ENCODE measurements around the gene TBC1D2. TPM values are rescaled to one million over a fixed set of nuclear protein-coding genes. Genes with fewer than 3 reads are reported as not detected.

Gene TBC1D2
- total RNA-seq, 1 donor from 2014 or later, result 20.2 TPM

DNA sequence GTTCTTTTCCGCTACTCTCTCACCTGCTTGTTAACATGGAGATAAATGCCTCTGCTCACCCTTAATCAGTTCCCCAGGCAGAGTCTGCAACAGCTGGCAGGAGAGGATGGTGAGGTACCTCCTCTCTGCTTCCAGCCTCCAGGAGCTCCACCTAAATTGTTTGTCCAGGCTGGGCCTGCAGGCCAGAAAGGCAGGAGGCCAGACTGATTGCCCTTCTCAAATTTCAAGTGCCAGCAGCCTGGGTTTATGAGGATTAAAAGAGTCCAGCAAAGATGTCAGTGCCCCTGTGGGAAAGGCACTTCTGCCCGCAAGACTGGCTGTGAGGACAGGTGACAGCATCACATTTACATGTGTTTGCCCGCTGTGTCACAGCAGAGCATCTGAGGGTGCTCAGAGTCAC, 82.8 kb downstream of the TBC1D2 start:
- peak; percentile 59 for DNase-seq (ENCODE audit: low read depth)

DNA sequence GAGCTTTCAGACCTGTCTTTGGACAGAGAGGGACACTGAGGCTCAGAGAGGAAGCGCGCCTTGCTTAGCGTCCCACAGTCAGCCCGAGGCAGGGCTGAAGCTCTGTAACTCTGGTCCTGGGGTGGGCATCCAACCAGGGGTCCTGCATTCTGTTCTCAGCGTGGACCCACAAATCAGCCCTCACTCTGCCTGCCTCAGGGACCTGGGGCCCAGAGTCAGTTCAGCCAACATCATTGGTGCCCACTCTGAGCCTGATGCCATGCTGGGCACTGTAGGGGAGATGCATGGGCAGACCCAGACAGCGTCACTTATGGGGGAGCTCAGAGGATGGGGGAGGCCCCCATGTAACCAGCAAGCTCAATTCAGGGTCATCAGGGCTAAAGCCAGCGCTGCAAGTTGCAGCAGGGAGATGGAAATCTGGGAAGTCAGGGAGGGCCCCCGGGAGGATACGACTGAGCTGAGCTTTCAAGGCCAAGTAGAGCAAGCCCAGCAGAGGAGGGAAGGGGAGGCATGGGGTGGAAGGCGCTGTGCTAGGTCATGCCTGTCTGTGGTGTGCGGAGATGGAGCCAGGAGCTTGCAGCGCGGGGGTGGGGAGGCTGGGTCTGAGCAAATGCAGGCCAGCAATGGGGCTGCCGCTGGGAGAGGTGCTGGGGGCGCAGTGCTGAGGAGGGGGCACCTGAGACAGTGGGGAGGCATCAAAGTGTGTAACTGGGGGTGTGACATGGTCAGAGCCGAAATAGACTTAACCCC, 84.1 kb downstream of the TBC1D2 start:
- DNase-seq (ENCODE audit: low read depth), result no peak

DNA sequence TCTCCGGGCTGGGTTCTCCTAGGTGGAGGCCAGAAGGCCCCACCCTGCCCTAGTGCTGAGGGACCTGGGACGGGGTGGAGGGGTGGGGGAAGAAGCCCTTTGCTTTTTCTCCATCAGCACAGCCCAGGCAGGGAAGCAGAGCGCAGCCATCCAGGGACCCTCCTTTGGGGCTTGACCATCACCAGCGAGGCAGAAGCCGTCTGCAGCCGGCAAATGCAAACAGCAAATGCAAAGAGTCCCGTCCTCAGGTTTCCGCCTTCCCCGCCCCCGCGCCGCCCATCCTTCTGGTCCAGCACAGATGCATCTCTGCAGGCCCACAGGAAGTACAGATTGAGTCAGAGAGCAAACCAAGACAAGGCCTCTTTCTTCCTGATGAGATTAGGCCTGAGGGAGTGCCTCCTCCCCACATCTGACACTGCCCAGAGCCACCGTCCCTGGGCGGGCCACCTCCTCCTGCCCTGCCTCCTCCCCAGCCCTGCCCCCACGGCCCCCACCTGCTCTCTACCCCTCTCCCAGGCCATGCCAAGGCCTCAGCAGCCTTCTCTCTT, 86.4 kb downstream of the TBC1D2 start:
- DNase-seq (ENCODE audit: low read depth), result no peak

DNA sequence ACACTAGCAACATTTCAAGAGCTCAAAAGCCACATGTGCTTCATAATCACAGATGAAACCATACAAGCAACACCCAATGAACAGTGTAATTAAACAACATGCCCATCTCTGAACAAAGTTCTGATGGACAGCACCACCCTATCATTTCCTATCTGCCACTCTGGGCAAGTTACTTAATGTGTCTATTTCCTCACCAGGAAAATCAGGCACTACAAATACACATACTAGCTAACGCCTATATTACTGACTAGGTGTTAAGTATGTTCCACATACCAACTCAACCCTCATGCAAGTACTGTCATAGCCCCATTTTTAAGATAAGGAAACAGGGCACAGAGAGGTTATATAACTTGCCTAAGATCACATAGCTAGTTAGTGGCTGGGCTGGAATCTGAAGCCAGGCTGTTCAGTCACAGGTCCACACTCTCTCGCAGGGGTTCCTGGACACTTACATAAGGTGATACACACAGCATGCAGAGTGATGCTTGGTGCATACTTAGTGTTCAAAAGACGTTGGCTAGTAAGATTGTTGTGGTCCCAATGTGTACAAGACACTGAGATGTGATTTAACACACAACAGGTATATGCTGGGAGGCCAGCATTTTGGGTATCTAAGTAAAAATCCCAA, 87.2 kb downstream of the TBC1D2 start:
- DNase-seq (ENCODE audit: low read depth), result no peak

DNA sequence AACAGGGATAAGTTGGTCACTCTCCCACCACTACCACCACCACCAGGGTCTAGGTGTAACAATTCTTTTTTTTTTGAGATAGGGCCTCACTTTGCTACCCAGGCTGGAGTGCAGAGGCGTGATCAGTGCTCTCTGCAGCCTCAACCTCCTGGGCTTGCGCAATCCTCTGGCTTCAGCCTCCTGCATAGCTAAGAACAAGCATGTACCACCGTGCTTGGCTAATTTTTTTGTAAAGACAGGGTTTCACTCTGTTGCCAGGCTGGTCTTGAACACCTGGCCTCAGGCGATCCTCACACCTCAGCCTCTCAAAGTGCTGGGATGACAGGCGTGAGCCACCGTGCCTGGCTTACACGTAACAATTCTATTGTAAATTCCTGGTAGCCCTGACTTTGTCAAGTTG, 90.5 kb downstream of the TBC1D2 start:
- DNase-seq (ENCODE audit: low read depth), result no peak

DNA sequence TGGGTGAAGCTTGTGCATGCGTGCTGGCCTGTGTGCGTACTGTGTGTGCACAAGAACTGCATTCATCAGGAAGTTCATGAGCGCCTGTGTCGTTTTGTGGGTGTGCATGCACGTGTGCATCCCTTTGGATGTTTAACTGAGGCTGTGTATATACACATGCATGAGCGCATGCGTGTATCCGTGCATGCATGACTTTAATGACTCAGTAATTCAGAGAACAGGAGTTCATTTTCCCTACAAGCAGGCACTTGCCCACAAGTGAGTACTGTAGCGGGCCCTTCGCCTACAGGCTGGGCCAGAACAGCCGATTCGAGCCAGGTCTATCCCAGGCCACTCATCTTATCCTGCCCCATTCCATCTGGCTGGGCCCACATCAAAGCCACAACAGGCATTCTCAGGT, 92.8 kb downstream of the TBC1D2 start:
- DNase-seq (ENCODE audit: low read depth), result no peak

DNA sequence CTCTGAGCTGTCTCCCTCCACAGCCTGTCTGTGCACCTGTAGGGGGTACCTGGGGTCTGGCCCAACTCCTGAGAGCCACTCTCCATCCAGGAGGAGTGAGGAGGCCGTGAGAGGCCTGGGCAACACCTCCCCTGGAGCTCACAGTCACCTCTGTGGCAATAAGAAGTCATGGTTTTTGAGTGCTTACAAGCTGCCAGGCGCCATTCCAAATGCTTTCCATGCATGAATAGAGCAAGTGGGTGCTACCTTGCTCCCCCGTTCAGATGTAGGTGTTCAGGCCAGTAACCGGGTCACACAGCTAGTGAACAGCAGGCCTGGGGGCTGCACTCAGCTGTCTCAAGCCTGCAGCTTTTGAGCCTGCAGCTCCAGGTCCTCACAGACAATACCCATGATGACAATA, 93.6 kb downstream of the TBC1D2 start:
- no peak for DNase-seq (ENCODE audit: low read depth)

DNA sequence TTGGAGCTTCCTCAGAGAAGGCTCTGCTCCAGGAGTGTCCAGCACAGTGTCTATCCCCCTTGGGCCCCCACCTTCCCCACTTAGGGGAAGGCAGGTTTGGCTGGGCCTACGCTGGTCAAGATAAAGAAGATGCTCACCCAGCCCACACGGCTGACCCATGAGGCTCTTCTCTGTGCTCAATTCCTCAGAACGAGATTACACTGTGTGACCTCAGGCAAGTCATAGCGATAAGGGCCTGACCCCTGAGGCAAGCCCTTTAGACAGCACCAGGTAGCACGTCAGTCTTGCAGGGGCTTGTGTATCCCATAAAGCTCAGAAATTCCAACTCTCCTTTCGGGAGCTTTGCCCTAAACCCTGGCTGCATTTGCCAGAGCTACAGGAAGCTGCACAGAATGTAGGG, 95.7 kb downstream of the TBC1D2 start:
- no peak for DNase-seq (ENCODE audit: low read depth)

DNA sequence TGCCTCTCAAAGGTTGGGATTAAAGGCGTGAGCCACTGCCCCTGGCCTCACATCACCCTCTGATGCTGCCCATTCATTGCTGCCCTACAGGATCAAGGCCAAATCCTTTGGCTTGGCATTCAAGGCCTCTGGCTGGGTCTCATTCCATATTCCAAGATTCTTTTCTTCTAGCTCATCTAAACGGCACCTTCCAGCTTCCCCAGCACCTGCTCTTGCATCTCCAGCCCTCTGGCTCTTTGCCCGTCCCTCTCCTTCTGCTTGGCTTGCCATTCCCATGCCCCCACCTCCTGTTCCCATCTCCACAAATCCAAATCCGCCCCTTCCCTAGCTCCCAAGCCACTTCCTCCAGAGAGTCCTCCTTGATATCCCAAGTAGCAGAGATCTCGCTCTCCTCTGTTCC, 96.1 kb downstream of the TBC1D2 start:
- no peak for DNase-seq (ENCODE audit: low read depth)

DNA sequence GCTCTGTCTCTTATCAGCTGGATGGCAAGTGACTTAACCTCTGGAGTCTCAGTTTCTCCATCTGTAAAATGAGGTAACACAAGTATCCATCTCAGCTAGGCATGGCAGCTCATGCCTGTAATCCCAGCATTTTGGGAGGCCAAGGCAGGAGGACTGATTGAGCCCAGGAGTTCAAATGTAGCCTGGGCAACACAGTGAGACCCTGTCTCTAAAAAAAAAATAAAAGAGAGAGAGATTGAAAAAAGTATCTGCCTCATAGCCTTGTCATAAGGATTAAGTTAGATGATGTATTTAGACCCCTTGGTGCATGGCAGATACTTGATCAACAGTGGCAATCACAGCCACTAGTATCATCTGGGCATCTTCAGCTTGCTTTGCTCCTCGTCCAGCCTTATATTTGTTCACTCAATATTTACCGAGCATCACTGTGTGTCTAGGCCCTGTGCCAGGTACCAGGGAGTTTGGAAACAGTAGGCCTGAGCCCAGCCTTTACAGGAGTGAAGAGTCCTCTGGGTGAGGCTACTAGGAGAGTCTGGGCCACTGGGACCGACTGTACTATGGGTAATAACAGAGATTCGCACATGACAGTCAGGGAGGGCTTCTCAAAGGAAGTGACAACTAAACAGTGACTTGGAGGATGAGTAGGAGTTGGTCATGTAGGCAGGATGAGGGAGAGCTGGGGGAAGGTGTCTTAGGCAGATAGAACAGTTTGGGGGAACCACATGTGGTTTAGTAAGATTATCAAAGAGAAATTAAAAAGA, 97.2 kb downstream of the TBC1D2 start:
- DNase-seq (ENCODE audit: low read depth), result no peak

DNA sequence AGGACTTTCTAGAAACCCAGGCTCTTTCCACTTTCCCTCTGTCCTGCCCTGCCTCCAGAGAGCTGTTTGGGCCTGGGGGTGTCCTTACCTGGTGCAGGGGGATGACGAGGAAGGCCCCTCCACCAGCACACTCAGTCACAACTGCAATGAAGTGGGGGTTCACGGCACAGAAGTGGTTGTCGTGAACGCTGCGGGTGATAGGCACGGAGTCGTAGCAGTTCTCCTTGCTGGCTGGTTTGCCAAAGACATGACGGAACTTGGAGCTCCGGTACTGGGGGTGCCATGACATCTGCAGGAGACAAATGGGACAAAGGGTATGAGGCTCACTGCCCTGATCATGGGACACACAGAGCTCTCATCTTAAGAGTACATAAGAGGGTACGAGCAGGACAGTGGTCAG, 98.1 kb downstream of the TBC1D2 start:
- no peak for DNase-seq (ENCODE audit: low read depth)

DNA sequence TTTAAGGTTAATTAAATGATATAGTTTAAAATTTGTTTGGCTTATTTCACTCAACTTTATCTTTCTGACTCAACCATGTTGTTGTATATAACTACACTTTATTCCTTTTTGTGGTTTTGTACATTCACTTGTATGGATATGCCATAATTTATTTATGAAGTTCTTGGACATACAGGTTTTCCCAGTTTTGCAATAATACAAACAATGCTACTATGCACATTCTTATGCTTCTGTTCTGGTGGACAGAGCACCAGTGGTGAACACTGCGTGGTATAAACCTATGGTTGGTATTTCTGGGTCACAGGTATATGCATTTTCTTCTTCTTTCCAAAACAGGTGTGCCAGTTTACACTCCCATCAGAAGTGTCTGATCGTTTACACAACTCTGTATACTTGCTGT, 100.8 kb downstream of the TBC1D2 start:
- no peak for DNase-seq (ENCODE audit: low read depth)

DNA sequence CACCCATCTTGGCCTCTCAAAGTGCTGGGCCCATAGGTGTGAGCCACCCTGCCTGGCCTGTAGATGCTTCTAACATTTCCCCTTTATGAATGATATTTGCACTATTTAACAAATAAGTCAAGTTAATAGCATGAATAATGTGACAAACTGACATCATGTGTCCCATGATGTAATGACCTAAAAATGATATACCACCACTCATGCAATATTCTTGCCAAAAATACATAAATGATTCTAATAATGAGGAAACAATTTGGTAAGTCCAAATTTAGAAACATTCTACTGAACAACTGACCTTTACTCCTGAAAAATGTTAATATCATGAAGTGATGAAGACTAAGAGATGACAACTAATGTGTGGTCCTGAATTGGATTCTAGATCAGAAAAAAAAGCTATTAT, 102.9 kb downstream of the TBC1D2 start:
- DNase-seq (ENCODE audit: low read depth), result no peak

DNA sequence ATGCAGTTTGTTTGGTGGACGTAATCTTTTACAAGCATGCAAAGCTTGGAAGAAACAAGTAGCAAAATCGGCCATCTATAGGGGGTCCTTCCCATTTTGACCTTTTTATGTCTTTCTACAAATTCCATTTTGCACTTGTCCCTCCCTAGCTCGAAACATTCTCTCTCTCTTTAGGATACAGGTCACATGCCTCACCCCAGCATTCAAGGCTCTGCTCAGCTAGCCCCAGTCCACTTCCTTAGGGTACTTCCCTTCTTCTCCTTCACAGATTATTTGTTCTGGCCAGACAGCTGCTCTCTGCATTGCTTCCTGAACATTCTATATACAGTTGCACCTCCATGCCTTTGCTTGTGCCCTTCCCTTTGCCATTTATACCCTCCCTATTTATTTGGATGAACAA, 104.7 kb downstream of the TBC1D2 start:
- DNase-seq (ENCODE audit: low read depth), result no peak

DNA sequence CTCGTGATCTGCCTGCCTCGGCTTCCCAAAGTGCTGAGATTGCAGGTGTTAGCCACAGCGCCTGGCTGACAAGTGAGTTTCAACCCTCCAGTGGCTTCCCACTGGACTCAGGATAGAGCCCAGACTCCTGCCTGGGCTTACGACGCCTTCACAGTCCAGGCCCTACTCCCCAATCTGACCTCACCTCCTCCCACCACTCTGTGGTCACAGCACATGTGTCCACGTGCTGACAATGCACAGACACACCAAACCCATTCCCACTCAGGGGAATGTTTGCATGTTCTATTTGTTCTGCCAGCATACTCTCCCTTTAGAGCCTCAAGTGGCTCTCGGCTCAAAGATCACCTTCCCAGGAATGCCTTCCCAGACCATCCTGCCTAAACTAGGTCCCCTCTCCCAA, 105.3 kb downstream of the TBC1D2 start:
- no peak for DNase-seq (ENCODE audit: low read depth)

DNA sequence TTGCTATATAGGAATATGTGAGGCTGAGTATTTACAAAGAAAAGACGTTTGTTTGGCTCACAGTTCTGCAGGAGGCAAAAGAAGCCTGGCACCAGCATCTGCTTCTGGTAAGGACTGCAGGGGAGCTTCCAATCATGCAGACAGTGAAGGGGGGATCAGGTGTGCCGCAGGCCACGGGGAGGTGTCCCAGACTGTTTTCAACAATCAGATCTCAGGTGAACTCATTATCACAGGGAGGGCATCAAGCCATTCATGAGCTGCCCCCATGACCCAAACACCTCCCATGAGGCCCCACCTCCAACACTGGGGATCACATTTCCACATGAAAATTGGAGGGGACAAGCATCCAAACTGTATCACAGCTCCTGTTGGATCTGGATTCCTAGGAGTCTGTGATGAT, 106.0 kb downstream of the TBC1D2 start:
- DNase-seq (ENCODE audit: low read depth), result no peak

Small RNA genes within 50 kb of the gene (microRNA-seq; reads per million reads assigned to microRNA genes)
- gene MIR6854, result 0.81 reads per million

Other genes starting within 250 kb of the TBC1D2 start
- gene NANS, start 198.9 kb downstream of the TBC1D2 start, total RNA-seq, result 57.0 and 64.2 TPM in 2 replicates
- gene TRIM14, start 136.4 kb downstream of the TBC1D2 start, total RNA-seq, result 4.6 and 5.3 TPM in 2 replicates
- gene CORO2A, start 63.0 kb downstream of the TBC1D2 start, total RNA-seq, result 0.16 and 0.78 TPM in 2 replicates

Data from myocyte (in vitro differentiated cells).